CD4-positive, alpha-beta T cell treated with Interleukin-17A for 4 hours (primary cell): ENCODE results near the gene LCOR.

Source experiments
- DNase-seq: peaks from one replicate; pipeline ENCODE4 v3.0.0-alpha.2; 2020; ENCODE audit warnings: mixed read lengths

LCOR gene

GRCh38 chr10:96988426-96988825 is 156.3 kb downstream of the LCOR start:
- DNase-seq, result no peak

DNA sequence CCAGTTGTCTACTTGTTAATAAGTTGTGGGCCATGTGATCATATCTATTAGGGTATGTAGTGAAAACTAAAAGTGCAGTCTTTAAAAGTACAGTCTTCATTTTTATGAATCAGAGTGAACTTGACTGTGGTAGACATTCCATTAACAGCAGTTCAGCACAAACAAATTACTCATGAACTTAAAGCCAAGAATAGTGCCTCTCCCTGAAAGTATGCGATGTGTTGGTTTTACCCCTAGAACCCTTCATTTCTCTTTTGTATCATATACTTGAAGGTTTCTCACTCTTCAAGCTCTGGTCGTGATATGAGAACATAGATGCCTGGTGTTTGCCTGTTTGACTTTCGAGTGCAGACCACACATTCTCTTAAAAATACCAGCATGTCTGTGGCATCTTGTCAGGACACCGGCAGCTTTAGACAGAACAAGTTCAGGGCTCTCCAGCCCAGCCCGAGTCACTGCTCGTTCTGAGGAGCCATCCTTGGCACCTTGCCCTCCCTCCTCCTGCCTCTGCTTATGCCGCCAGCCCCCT is 159.3 kb downstream of the LCOR start:
- DNase-seq, result no peak

GRCh38 chr10:96992721-96993120 is 160.6 kb downstream of the LCOR start:
- DNase-seq, result no peak

GRCh38 chr10:96995851-96996250 is 163.8 kb downstream of the LCOR start:
- DNase-seq, result no peak

- DNase-seq, result no peak
Observed at GRCh38 chr10:96996275-96996965, 164.3 kb downstream of the LCOR start.

- DNase-seq, result no peak
Observed at GRCh38 chr10:96998329-96998888, 166.3 kb downstream of the LCOR start.

DNA sequence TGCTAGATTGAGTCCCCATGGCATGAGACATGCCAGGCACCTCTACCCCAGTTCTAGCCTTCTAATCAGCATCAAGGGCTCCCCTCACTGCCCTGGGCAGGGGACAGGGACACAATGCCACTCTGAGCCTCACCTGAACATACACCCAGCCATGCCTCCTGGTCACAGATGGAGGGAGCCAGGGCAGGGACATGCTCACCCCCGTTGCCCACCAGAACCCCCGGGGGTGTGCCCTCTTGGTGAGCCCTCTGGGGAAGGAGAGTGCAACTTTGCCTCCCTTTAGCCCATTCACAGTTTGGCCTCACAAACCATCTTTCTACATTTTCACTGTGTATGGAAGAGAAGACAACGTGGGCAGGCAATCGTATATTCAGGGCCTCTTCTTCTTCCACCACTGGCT is 167.2 kb downstream of the LCOR start:
- no peak for DNase-seq

- no peak for DNase-seq
Observed at GRCh38 chr10:96999987-97000386, 167.9 kb downstream of the LCOR start.

DNA sequence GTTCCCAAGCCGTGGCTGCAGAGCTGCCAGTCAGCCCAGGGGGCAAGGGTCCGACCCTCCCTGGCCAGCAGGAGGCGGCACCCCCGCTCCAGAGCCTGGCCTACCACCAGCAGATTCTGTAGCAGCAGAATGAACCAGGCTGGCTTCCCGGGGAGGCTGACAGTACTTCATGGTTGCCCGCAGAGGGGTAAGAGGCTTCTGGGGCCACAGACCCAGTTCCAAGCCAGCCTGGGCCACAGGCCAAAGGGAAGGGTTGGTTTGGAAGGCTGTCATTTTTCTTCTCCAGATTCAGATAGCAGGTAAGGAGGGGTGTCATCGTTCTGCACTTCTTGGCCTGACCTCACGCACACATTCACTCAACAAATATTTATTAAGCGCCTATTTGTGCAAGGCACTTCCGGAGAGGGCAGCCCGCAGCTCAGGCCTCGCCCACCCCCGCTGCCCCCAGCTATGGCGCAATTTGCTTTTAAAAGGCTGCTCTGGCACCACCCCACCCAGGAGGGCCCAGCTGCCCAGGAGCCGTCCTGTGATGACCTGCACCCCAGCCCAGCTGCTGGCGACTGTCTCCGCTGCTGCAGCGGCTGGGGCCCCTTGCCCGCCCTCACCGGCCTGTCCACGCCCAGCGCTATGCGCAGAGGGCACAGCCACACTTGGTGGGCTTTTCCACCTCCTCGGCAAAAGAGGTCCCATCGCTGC is 168.5 kb downstream of the LCOR start:
- DNase-seq, result no peak

- DNase-seq, result no peak
Observed at GRCh38 chr10:97001183-97001991, 169.3 kb downstream of the LCOR start.

DNA sequence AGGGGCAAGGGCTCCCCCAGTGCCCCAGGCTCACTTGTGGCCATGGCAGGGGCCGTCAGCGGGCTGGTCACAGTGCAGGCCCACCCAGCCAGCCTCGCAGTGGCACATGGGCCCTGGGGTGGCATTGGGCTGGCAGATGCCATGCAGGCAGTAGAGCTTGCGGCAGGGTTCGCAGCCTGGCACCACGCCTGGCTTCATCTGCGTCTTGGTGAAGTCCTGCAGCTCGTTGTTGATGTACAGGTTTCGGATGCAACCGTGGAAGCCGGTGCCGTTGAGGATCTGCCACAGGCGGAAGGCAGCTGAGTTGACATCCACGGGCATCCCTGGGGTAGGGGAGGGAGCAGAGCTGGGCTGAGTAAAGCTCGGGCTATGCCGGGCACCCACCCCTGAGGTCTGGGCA is 170.6 kb downstream of the LCOR start:
- no peak for DNase-seq

DNA sequence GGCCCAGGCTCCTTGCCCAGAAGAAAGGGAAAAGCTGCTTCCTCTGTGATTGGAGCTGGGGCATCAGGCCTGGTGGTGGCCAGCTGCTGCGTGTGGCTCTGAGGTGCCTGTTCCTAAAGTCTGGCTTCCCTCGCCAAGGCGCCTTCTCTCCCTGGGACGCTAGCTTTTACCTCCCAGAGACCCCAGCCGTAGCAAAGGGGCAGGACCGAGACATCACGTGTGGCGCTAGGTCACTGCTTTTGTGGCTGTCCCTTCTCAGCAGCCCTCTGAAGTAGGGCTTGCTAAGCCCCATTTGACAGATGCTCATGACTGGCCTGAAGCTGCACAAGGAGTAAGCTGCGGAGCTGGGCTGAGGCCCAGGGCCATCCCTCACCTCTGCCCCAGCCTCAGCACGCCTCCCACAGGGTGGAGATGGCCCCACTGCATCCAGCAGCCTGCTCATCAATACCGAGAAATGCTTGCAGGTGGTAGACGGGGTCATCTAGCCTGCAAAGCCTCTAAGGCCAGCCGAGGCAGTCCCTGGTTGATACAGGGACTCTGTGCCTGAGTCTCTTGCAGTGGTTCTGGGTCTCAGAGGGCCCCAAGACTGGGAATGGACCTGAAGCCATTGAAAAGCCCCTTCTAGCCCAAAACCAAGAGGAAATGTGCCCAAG is 171.2 kb downstream of the LCOR start:
- DNase-seq, result no peak

- DNase-seq, result no peak
Observed at GRCh38 chr10:97003804-97004201, 171.7 kb downstream of the LCOR start.

- DNase-seq, result no peak
Observed at GRCh38 chr10:97004591-97004990, 172.5 kb downstream of the LCOR start.

DNA sequence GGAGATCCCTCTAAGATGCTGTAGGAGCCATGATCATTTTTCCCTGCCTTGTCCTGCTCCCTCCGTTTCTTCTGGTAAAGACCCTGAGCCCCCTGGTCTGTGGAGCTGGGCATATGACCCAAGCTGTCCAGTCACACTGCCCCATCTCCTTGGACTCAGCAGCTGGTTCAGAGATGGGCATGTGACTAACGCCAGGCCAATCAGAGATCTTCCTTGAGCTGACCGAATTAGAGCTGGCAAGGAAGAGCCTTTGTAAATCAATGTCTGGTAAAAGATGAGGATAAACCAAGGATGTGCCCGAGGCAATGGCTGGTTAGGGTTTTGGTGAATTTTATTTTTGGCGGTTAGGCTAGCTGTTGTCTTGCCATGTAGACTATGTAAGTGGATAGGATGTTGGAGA is 173.3 kb downstream of the LCOR start:
- DNase-seq, result no peak

- DNase-seq, result no peak
Observed at GRCh38 chr10:97006364-97006763, 174.3 kb downstream of the LCOR start.

DNA sequence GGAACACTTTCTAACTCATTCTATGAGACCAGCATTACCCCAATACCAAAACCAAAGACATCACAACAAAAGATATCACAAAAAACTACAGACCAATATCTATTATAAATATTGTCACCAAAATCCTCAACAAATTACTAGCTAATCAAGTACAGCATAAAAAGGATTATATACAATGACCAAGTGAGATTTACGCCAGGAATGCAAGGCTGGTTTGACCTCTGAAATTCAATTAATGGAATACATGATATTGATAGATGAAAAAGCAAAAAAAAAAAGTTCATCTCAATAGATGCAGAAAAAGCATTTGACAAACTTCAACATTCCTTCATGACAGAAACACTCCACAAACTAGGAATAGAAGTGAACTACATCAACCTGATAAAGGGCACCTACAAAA is 175.3 kb downstream of the LCOR start:
- no peak for DNase-seq

GRCh38 chr10:97010695-97011206 is 178.7 kb downstream of the LCOR start:
- DNase-seq, result no peak

- DNase-seq, result no peak
Observed at GRCh38 chr10:97011397-97011796, 179.3 kb downstream of the LCOR start.

DNA sequence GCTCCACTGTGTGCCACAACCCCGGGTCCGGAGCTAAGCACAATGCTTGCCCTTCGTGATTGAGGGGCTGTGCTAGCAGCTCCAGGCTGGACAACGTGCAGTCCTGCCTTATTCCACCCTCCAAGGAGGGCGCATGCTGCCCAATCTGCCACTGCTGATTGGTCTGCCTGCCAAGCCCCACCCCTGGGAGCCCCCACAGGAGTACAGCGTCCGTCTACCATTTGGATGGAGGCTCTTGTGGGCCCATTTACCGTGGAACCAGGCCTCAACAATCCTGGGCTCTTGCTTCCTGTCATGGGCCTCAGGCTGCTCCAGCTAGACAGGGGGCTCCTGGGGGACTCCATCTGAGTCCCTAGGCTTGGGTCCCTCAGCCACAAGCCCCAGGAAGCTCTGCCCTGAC is 180.4 kb downstream of the LCOR start:
- DNase-seq, result no peak

DNA sequence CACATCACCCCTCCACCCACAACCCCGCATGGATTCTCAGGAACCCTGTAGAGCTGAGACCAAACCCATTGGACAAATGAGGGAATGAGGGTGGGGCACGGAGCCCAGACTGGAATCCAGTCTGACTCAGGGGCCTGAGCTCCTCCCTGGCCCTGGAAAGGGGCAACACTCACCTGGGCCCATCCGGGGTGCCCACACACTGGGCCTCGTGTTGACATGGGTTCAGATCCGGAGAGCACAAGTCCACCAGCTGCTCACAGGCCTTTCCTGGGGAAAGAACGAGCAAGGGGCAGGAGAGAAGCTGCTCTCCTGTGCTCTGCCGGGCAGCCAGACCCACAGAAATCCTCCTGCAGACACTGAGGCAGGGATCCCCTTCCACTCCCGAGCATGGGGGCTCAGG is 181.5 kb downstream of the LCOR start:
- no peak for DNase-seq

DNA sequence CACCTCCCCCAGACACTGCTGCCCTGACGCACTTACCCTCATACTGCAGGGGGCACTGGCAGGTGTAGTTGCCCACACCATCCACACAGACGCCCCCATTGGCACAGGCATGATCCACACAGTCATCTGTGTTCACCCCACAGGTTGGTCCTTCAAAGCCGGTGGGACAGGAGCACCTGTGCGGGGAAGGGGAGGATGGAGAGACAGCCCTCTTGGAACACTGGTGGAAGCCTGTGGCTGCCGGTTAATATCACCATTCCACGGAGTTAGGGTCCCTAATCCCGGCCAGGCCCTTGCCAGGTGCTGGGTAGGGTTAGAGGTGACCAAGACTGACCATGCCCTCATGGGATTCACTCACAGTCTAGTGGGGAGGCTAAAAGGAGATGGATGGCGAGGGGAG is 181.9 kb downstream of the LCOR start:
- no peak for DNase-seq

DNA sequence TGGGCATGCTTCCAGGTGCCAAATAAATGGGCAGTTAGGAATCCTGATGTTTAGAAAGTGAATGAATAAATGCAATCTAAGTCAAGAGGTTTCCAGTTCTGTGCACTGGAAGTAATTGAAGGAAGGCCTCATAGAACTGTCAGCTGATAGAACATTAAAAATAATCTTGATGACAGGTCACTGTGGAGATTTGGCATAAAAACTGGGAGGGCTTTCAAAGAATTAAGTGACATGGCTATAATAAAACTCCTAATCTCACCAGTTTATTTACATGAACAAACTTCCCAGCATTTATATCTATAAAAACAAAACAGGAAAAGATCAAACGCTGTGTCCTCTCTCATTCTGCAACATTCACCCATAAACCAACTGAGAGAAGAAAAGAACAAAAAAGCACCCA is 183.1 kb downstream of the LCOR start:
- DNase-seq, result no peak
